T follicular helper cell (primary cell): ENCODE data around the gene TYW1B.
"Not testable (repeated sequence)": the region's sequence is repeated elsewhere in the genome, so short reads cannot be mapped to it uniquely, and the experiment has no call there.

Source experiments
- DNase-seq: peaks from one replicate; pipeline ENCODE4 v3.0.0-alpha.2; 2020; ENCODE audit warnings: low read depth

TYW1B gene

DNA sequence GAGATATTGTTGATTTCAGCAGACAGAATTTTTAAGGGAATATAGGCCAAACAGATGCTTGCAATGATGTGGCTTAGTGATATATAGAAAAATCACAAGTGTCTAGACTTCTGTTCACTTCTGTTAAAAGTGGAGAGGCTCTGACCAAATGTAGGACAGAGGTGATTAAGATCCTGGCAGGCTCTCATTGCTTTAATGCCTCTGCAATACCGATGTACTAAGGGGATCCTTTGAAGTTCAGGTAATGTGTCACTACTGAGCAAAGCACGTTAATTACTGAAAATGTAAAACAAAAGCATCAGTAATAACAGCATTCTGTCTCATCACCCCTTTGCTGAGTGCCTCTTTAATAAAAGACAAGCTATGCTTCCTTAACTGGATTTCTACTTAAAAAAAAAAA, 131.4 kb downstream of the TYW1B start:
- not testable (repeated sequence) for DNase-seq

- DNase-seq, result not testable (repeated sequence)
These were observed 132.5 kb downstream of the TYW1B start for GRCh38 chr7:72695482-72695881.

DNA sequence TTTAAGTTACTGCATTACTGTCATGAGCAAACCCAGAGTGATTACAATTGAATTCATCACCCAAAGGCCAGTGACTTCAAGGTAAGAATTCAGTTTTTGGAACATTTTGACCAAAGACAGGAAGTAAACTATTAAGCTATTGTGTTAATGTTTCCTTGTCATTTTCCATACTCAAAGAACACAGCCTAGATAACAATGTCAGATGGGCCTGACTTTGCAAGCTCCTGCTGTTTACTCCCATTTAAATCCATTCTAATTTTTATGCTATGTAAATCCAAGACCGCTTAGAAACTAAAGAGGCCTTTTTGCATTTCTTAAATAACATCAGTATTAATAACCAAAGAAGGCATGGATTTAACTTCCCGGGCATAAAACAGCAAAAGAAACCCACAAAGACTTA, 136.6 kb downstream of the TYW1B start:
- not testable (repeated sequence) for DNase-seq

- DNase-seq, result not testable (repeated sequence)
These were observed 137.8 kb downstream of the TYW1B start for GRCh38 chr7:72690177-72690576.

GRCh38 chr7:72689344-72689743, 138.7 kb downstream of the TYW1B start:
- not testable (repeated sequence) for DNase-seq

DNA sequence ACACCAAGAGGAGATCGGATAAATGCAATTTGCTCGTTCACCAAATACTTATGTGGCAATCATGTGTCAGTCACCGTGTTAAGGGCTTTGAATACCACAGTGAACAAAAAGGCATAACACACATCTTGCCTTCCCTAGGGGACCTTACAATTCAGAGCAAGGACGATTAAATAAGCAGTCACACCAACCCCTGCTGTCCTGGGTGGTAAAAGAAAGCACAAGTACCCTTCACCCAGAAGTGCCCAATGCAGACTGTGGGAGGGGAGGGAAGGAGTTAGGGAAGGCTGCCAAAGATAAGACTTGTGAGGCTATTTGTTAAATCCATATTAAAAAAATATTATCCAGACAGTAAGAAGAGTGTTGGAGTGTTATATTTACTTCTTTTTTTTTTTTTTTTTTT, 146.8 kb downstream of the TYW1B start:
- DNase-seq, result not testable (repeated sequence)

DNA sequence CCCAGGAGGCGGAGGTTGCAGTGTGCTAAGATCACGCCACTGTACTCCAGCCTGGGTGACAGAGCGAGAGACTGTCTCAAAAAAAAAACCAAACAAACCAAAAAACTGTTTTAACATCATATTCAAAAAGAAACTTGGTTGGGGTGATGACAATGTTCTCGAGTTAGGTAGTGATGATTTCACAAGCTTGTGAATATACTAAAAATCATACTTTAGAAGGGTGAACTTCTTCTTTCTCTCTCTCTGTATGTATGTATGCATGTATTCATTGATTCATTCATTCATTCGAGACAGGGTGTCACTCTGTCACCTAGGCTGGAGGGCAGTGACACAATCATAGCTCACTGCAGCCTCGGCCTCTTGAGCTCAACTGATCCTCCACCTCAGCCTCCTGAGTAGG, 151.1 kb downstream of the TYW1B start:
- not testable (repeated sequence) for DNase-seq

GRCh38 chr7:72676086-72676690, 151.8 kb downstream of the TYW1B start:
- not testable (repeated sequence) for DNase-seq

- DNase-seq, result not testable (repeated sequence)
These were observed 152.3 kb downstream of the TYW1B start for GRCh38 chr7:72675686-72676085.

- DNase-seq, result no peak
These were observed 153.6 kb downstream of the TYW1B start for GRCh38 chr7:72674394-72674793.

DNA sequence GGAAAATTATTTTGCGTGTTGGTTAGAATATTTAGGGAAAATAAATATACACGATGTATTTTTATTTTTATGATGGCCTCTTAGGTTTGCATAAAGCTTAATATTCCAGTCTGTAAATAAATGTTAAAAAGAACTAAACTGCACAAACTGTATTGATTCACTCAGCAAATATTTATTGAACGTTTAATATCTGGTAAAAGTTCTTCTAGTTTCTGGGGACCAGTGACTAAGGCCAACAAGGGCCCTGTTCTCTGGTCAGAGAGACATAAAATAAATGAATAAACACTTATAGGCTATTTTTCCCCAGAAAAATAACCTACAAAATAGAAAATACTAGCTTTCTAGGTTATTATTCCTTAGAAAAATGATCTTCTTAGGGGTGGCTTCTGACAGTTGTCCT, 157.2 kb downstream of the TYW1B start:
- DNase-seq, result not testable (repeated sequence)

GRCh38 chr7:72668435-72668834, 159.6 kb downstream of the TYW1B start:
- DNase-seq, result not testable (repeated sequence)

DNA sequence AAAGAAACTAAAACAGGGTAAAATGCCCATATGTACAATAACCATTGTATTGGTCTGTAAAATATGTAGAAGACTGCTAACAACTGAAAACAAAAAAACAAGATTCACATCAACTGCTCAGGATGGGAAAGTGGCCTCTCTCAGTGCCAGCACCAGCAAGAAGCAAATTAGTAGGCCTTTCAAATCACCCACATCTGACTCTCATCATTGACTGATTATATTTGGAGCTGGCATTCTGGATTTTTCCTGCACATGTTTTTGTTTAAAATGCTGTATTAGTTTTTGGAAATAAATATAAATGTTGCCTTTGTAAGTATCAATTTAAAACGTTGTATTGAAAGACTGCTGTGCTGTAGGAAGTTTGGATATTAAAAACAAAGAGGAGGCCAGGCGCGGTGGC, 161.0 kb downstream of the TYW1B start:
- DNase-seq, result not testable (repeated sequence)

DNA sequence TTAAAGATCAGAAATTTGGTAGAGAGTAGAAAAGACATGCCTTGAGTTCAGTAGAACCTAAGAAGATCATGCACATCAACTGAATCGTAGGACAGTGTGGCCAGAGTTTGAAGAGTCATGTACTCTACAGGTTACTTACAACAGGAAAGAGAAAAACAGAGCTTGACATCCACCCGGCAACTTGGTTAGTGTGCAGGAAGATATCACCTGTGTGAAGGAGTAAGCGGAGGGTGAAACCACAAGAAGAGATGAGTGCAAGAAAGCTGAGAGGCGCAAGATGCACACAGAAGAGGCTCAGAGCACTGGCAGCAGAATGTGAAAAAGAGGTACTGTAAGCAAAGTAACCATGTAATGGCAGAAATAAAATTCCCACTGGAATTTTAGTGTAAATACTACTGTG, 179.4 kb downstream of the TYW1B start:
- not testable (repeated sequence) for DNase-seq

GRCh38 chr7:72643708-72644107, 184.3 kb downstream of the TYW1B start:
- DNase-seq, result not testable (repeated sequence)

GRCh38 chr7:72641485-72642248, 186.3 kb downstream of the TYW1B start:
- not testable (repeated sequence) for DNase-seq

DNA sequence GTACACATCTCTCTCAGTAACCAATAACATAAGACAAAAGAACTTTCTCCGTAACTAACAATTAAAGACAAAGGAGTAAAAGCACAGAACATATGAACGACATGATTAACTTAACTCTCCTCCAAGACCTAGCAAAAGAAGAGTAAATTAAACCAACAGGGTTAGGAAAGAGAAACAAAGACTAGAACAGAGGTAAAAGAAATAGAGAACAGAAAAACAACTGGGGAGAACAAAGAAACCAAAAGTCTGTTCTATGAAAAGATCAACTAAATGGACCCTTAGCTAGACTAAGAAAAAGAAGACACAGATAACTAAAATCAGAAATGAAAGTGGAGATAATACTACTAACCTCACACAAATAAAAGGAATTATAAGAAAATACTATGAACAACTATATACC, 187.3 kb downstream of the TYW1B start:
- DNase-seq, result not testable (repeated sequence)

- not testable (repeated sequence) for DNase-seq
These were observed 192.6 kb downstream of the TYW1B start for GRCh38 chr7:72635273-72635908.

DNA sequence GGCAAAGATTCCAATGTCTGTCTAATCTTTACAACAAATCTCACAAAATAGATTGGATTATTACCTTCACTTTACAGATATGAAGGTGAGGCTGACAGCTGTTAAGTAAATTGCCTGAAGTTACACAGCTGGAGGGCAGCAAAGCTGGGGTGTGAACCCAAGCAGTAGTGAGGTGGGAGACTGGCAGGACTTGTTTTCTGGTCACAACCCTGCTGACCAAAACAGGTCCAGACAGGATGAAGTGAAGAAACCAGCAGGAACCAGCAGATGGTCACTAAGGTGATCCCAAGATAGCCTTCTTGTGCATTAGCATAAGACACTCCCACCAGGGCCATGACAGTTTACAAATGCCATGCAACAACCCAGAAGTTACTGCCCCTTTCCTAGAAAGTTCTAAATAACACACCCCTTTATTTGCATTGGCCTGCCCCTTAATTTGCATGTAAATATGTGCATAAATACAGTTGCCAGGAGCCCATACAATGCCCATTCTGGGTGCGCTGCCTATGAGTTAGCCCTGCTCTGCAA, 195.2 kb downstream of the TYW1B start:
- not testable (repeated sequence) for DNase-seq

- DNase-seq, result not testable (repeated sequence)
These were observed 199.6 kb downstream of the TYW1B start for GRCh38 chr7:72628375-72628774.

GRCh38 chr7:72626428-72627011, 201.5 kb downstream of the TYW1B start:
- DNase-seq, result not testable (repeated sequence)
